ENCODE results near the gene SECTM1.

SECTM1 gene

DNA sequence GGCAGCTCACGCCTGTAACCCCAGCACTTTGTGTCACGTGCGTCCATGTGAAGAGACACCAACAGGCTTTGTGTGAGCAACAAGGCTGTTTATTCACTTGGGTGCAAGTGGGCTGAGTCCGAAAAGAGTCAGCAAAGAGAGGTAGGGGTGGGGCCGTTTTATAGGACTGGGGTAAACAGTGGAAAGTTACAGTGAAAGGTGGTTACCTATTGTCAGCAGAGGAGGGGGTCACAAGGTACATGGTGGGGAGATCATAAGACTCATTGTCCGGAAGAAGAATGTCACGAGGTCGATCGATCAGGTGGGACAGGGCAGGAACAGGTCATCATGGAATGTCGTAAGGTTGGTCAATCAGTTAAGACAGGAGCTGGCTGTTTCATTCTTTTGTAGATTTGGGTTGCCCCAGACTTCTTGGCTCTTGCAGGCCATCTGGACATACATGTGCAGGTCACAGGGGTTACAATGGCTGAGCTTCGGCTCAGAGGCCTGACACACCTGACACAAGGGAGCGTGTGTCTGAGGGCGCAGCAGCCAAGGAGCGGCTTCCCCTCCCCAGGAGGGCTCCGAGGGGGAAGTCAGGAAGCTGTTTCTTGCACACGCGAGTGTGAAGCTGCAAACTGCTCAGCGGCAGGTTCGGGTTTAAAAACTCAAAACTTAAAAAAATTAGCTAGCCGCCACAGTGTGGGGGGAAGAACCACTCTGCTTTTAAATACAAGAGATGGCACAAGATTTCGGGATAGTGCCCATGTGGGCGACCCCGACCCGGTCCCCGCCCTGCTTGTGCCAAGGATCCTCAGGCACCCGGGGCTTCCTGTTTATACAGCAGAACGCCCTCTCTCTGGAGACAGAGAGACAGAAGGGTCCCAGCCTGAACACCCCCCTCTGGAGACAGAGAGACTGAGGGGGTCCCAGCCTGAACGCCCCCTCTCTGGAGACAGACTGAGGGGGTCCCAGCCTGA lies 13.1 kb upstream of the SECTM1 start:
- DNase-seq: no peak

DNA sequence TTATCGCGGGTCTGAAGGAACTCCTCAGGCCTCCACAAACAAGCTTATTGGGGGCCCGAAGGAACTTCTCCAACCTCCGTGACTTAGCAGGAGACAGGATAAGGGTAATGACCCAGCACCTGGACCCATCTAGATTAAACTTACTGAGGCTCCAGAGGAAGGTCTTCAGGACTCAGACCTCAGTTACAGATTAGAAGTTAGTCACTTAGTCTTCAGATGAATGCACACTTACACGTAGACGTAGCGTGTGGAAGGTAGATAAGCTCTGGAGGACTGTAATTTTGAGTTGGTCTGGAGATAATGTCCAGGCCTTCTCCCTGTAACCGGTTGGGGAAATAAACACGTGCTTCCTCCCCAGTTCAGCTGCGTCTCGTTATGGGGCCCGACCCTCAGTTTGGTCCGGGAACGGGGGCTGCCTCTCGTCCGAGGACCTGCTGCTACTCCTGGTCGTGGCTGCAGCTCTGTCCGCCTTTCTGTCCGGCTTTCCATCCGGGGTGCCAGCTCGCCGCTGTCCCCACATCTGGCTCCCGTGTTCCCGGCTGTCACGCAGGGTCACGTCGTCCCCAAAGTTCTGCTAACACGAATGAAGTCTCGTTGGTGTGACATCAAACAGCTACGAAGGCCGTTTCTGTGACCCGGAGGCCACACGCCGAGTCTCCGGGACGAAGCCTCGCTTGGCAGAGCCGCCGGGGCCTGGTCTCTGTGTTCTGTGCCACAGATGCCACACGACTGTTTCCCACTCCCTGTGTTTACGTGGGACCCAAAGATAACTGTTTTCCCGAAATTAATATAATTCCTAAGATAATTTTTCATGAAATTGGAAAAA lies 11.8 kb upstream of the SECTM1 start:
- DNase-seq: no peak

DNA sequence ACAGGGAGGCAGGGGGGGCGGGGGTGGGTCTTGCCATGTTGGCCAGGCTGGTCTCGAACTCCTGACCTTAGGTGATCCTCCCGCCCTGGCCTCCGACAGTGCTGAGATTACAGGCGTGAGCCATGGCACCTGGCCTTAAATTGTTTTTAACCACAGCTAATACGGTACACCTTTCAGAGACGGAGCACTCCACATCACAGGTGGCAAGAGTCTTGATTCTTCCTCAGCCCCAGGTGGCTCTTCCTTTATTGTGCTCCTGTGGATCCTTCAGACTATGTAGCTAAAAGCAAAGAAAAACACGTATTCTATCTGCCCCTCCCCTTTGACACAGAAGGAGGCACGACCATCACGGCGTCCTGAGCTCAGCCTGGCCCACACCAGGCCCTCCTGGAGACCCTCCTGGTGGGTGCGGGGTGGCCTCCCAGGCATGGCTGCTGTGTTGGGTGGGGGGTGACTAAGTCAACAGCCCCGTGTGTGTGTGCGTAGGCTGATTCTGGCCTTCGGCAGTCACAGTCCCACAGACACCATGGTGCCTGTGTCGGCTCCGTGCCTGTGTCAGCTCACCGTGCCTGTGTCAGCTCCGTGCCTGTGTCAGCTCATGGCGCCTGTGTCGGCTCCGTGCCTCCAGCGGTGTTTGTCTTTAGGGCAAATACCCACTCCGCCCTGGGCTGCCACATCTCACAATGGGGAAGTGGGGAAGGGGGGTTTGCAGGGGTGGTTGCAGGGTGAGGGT lies 10.8 kb upstream of the SECTM1 start:
- no peak for DNase-seq

DNA sequence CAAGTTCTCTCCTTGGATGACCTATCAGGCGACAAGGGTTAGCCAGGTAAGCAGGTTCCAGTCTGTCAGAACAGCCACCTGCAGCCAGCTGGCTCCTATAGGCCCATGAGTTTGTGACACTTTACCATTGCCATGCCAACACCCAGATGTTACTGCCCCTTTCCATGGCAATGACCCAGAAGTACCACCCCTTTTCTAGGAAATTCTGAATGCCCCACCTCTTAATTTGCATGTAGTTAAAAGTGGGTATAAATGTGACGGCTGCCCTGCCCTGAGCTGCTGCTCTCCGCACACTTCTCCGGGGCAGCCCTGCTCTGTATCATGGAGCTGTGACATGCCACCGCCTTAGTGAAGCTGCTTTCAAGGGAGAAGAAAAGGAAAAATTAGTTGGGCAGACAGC lies 10.0 kb upstream of the SECTM1 start:
- DNase-seq: no peak

DNA sequence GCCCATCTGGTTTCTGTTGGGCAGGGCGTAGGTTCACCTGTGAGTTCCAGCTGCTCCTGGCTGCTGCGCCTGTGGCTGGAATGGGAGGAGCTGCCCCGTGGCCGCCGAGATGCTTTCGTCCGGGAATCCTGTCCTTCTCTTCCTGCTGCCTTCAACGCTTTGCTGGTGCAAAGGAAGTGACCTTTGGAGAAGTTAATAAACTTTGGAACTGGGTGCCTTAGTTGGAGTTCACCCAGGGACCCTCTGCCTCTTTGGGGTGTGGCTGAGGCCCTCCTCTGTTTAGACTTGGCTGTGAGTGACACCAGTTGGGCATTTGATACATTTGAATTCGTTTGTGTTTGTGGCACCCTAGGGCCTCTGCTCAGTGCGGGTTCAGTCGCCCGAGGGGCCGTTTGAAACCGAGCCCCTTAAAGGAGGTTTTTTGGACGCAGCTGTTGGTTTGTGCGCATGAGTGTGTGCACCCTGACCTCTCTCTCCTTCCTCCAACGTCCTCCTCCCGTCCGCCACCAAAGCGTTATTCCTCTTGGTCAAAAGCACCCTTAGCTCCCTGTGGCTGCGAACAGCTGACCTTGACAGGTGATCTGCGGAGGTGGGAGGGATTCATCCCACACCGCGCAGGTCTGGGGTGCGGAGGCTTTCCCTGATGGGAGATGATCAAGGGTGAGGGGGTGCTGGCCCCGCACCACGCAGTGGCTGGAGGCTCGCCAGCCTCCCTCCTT lies 9.0 kb upstream of the SECTM1 start:
- no peak for DNase-seq

DNA sequence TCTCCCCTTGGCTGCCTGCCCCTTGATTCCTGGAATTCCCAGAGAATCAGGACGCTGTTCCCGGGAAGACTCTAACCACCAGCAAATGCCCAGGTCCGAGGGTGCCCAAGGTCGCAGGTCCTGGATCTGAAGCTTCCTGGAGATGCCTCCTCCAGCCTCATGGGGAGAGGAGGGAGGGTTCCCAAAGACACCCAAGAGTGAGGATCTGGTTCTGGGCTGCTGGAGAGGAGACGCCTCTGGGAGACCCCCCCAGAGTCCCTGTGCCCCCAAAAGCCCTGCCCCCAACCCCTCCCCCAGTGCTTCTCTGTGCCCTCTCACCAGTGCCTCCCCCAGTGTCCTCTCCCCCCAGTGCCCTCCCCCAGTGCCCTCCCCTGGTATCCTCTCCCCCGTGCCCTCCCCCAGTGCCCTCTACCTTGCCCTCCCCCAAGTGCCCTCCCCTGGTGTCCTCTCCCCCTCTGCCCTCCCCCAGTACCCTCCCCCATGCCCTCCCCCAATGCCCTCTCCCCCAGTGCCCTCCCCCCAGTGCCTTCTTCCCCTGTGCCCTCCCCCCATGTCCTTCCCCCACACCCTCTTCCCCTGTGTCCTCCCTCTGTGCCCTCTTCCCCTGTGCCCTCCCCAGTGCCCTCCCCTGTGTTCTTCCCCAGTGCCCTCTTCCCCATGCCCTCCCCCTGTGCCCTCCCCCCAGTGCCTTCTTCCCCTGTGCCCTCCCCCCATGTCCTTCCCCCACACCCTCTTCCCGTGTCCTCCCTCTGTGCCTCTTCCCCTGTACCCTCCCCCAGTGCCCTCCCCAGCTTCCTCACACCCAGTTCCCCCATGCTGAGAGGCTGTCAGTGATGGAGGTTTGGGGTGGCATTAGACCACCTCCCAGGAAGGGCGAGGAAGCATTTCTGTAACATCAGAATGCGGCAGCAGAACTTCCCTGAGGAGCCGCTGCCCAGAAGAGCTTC lies 6.3 kb upstream of the SECTM1 start:
- DNase-seq: no peak

GRCh38 chr17:82338858-82339633 lies 5.5 kb upstream of the SECTM1 start:
- no peak for DNase-seq

- DNase-seq: peak in 1 of 2 donors; percentile 32
These were observed 1.2 kb upstream of the SECTM1 start for GRCh38 chr17:82334622-82335394.

- DNase-seq: no peak
These were observed 647 bp upstream of the SECTM1 start for GRCh38 chr17:82334204-82334621.

- peak; percentile 28 to 63 for DNase-seq
These were observed 792 bp downstream of the SECTM1 start for GRCh38 chr17:82332669-82333278.

GRCh38 chr17:82331345-82331939 lies 2.1 kb downstream of the SECTM1 start:
- no peak for DNase-seq

DNA sequence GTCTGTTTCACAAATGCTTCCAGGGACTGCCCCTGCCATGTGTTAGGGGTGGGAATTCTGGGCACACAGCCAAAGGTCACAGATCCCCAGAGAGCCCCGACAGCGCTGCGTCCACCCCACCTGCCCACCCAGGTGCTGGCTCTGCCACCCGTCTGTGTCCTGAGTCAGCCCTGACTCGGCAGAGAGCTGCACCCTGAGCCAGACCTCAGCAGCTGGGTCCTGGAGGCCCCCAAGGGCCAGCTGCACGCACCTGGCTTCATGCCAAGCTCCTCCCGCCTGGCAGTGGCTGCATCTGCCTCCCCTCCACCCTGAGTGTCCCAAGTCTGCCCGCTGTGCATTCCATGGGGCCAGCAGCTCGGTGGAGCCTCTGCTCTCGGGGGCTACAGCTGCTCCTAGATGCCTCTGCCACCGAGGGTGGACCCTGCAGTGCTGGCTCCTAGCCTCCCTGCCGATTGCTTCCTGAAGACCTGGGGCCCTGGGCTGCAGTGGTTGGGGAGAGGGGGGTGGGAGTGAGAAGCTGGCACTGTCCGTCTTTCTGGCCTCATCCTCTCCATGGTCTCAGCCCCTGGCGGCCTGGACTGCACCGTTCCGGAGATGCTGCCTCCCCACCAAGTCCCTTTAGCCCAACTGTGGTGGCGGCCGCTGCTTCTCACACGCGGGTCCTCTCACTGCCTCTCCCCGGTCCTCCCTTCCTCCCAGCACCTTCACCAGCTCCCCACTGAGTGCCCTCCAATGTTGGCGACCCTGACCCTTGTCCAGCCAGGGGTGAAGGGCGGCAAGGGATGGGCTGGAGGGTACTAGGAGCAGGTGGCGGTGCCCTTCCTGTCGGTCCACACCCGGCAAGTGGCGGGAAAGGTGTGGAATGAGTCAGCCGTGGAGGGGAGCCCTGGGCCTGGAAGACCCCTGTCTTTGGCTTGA lies 3.0 kb downstream of the SECTM1 start:
- DNase-seq: no peak

DNA sequence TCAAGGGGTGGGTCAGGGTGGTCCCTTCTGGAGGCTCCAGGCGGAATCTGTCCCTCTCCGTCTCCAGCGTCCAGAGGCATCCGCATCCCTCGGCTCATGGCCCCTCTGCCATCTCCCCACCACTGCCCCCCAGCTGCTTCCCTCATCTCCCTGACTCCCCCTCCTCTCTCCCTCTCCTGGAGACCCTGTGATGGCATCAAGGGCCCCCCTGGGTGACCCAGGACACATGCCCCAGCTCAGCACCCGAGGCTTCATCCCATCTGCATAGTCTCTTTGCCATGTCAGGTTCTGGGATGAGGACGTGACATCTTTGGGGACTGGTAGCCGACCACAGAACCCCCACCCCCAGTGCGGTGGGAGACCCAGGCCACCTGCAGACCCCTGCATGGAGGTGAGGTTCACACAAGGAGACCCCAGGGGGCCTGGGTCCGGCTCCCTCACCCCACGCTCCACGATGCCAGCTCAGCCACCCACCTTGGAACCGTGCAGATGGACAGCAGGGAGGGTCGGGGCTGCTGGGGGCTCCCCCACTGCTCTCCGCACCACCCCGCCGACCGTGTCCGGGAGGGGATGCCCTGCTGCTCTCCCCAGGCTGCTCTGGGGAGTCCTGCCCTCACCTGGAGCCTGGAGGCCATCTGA lies 3.8 kb downstream of the SECTM1 start:
- DNase-seq: no peak

- no peak for DNase-seq
These were observed 4.5 kb downstream of the SECTM1 start for GRCh38 chr17:82328994-82329507.

DNA sequence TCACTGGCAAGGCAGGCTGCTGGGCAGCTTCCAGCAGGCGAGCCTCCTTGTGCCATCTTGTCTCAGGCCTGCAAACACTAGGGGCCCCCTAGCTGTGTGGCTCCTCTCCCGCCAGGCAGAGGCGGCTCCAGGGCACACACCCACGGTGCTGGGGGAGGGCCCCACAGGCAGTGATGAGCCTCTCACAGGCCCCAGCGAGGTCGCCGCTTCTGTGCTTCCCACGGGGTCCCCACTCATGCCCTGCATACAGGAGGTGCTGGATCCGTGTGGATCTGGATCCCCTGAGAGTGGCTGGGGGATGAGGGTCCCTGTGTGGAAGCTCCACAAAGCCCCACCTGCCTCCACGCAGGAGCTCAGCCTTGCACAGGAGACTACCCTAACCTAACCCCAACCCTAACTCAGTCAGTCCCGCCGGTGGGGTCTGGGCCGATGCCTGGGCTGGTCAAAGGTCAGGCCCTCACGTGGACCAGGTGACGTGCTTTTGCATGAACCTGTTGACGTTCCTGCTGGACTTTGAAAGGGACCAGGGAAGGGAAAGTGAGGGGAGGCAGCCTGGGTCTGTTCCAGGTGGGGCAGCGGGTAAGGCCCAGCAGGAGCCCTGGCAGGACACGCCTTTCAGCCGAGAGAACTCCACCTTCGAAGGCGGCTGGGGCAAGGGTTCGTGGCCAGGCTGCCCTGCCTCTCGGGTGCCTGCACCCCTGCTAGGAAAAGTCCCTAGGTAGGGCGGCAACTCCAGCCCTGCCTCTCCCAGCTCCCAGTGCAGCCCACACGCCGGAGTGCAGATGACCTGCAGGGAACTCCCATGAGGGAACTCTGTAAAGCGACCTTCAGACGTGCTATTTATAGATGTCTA lies 5.2 kb downstream of the SECTM1 start:
- no peak for DNase-seq

- DNase-seq: no peak
These were observed 5.8 kb downstream of the SECTM1 start for GRCh38 chr17:82327757-82328140.
